Measurements from ENCODE around the gene SH3BP1. TPM values are rescaled to one million over a fixed set of nuclear protein-coding genes. Genes with fewer than 3 reads are reported as not detected.
"Not testable (repeated sequence)": the region's sequence is repeated elsewhere in the genome, so short reads cannot be mapped to it uniquely, and the experiment has no call there.

The SH3BP1 gene
- 35.9 TPM for polyA plus RNA-seq (2012; ENCODE audit: missing spikeins)

- FAIRE-seq (peak; percentile 90), DNase-seq (ENCODE audit: insufficient read length) (peak; percentile 86)
- TF ChIP-seq POLR2AphosphoS5 (IDR thresholded peaks at IDR 0.05; ENCODE audit: low read depth, low read length) (no peak), TAF1 (IDR thresholded peaks at IDR 0.05; ENCODE audit: borderline replicate concordance, low read depth, low read length) (no peak), POLR2A (IDR thresholded peaks at IDR 0.05; ENCODE audit: low read depth, low read length) (no peak)
Observed at GRCh38 chr22:37639070-37639760, at the start of gene SH3BP1. Gene SH3BP1, plus strand, starts transcription at chr22:37639669. Its CDS starts 119 bp downstream, at chr22:37639788.

- not testable (repeated sequence) for FAIRE-seq; DNase-seq (ENCODE audit: insufficient read length)
Observed at GRCh38 chr22:37591081-37591480, 48.4 kb upstream of the SH3BP1 start.

- FAIRE-seq (peak; percentile 66), DNase-seq (ENCODE audit: insufficient read length) (no peak)
- TF ChIP-seq POLR2AphosphoS5 (IDR thresholded peaks at IDR 0.05; ENCODE audit: low read depth, low read length), result no peak
- TF ChIP-seq TAF1 (IDR thresholded peaks at IDR 0.05; ENCODE audit: borderline replicate concordance, low read depth, low read length), result no peak
- TF ChIP-seq POLR2A (IDR thresholded peaks at IDR 0.05; ENCODE audit: low read depth, low read length), result no peak
Observed at GRCh38 chr22:37591823-37592404, 47.6 kb upstream of the SH3BP1 start.

- FAIRE-seq (no peak), DNase-seq (ENCODE audit: insufficient read length) (no peak)
- TF ChIP-seq TAF1 (IDR thresholded peaks at IDR 0.05; ENCODE audit: borderline replicate concordance, low read depth, low read length) (no peak), POLR2AphosphoS5 (IDR thresholded peaks at IDR 0.05; ENCODE audit: low read depth, low read length) (no peak), POLR2A (IDR thresholded peaks at IDR 0.05; ENCODE audit: low read depth, low read length) (no peak)
Observed at GRCh38 chr22:37594237-37594636, 45.2 kb upstream of the SH3BP1 start.

GRCh38 chr22:37599153-37599552 is 40.3 kb upstream of the SH3BP1 start:
- FAIRE-seq (no peak), DNase-seq (ENCODE audit: insufficient read length) (no peak)
- TF ChIP-seq TAF1 (IDR thresholded peaks at IDR 0.05; ENCODE audit: borderline replicate concordance, low read depth, low read length) (no peak), POLR2AphosphoS5 (IDR thresholded peaks at IDR 0.05; ENCODE audit: low read depth, low read length) (no peak), POLR2A (IDR thresholded peaks at IDR 0.05; ENCODE audit: low read depth, low read length) (no peak)

GRCh38 chr22:37601203-37601539 is 38.3 kb upstream of the SH3BP1 start:
- DNase-seq (ENCODE audit: insufficient read length) (no peak), FAIRE-seq (no peak)
- no peak for TF ChIP-seq POLR2AphosphoS5 (IDR thresholded peaks at IDR 0.05; ENCODE audit: low read depth, low read length)
- no peak for TF ChIP-seq POLR2A (IDR thresholded peaks at IDR 0.05; ENCODE audit: low read depth, low read length)
- no peak for TF ChIP-seq TAF1 (IDR thresholded peaks at IDR 0.05; ENCODE audit: borderline replicate concordance, low read depth, low read length)

GRCh38 chr22:37601540-37602442 is 37.7 kb upstream of the SH3BP1 start:
- FAIRE-seq (peak; percentile 60), DNase-seq (ENCODE audit: insufficient read length) (no peak)
- no peak for TF ChIP-seq TAF1 (IDR thresholded peaks at IDR 0.05; ENCODE audit: borderline replicate concordance, low read depth, low read length)
- no peak for TF ChIP-seq POLR2AphosphoS5 (IDR thresholded peaks at IDR 0.05; ENCODE audit: low read depth, low read length)
- TF ChIP-seq POLR2A (IDR thresholded peaks at IDR 0.05; ENCODE audit: low read depth, low read length), result no peak

- FAIRE-seq; DNase-seq (ENCODE audit: insufficient read length): not testable (repeated sequence)
Observed at GRCh38 chr22:37602546-37603277, 36.8 kb upstream of the SH3BP1 start.

GRCh38 chr22:37604074-37604473 is 35.4 kb upstream of the SH3BP1 start:
- no peak for FAIRE-seq
- DNase-seq (ENCODE audit: insufficient read length), result no peak
- TF ChIP-seq POLR2AphosphoS5 (IDR thresholded peaks at IDR 0.05; ENCODE audit: low read depth, low read length) (no peak), POLR2A (IDR thresholded peaks at IDR 0.05; ENCODE audit: low read depth, low read length) (no peak), TAF1 (IDR thresholded peaks at IDR 0.05; ENCODE audit: borderline replicate concordance, low read depth, low read length) (no peak)

- TF ChIP-seq POLR2A (IDR thresholded peaks at IDR 0.05; ENCODE audit: low read depth, low read length) (no peak), TAF1 (IDR thresholded peaks at IDR 0.05; ENCODE audit: borderline replicate concordance, low read depth, low read length) (no peak), POLR2AphosphoS5 (IDR thresholded peaks at IDR 0.05; ENCODE audit: low read depth, low read length) (no peak)
- DNase-seq (ENCODE audit: insufficient read length), result no peak
- no peak for FAIRE-seq
Observed at GRCh38 chr22:37604875-37605274, 34.6 kb upstream of the SH3BP1 start.

Data from GM12892 (cell line).